HG03378 (cell line): Measurements from ENCODE around the gene MAF.

ENCODE experiments used
- ATAC-seq: cut with Tn5 transposase; IDR thresholded peaks from one replicate; pipeline ENCODE4 v1.9.1; 2021; ENCODE audit warnings: mild to moderate bottlenecking, moderate library complexity; ENCODE audit not compliant: unreplicated experiment

The MAF gene

DNA sequence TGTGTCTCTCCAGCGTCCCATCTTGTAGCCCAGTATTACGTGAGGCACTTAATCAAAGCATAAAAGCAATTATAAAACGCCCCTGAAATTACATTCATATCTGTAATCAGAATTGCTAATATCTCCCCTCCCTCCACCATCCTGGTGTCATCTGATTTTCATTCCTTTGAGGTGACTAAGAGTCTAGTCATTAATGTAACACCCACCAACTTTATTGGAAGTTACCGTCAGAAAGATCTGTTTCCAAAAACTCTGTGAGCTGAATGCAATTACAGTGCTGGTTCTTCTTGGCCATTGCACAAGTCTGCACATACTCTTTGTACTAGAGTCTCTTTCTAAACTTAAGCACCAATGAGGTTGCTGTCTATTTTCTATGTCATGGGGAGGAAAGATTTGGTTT lies 12.5 kb upstream of the MAF start:
- ATAC-seq: no peak

DNA sequence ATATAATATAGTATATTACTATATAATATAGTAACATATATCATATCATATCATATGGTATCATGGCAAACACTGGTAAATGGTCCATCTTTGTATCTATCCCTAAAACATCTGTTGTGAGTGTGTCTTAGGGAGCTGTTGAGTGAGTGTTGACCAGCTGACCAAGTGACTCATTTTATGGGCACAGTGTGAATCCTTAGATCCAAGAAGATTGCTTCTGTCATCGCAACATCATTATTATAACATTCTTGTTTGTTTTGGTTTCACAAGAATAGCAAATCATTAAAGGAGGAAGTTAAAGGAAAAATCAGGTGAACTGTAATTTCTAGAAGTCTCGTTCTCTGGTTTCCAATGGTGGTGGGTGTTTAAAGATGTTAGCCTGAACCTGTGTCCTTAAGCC lies 11.7 kb upstream of the MAF start:
- no peak for ATAC-seq

DNA sequence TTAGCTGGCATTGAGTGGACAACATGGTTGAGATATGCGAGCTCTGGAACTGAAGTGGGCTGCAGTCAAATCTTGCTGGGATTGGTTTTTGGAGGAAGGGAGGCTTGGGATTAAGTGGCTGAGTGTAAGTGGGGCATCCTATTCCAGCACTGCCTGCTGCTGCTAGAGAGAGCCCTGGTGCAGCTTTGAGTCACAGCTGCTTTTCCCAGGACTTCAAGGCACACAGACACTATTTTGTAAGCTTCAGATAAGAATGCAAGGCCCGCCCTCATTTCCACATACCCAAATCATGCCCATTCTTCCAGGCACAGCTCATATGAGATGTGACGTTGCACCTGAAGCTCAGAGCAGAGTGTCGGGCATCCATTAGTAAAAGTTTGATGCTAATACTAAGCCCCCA lies 10.2 kb upstream of the MAF start:
- ATAC-seq: no peak

DNA sequence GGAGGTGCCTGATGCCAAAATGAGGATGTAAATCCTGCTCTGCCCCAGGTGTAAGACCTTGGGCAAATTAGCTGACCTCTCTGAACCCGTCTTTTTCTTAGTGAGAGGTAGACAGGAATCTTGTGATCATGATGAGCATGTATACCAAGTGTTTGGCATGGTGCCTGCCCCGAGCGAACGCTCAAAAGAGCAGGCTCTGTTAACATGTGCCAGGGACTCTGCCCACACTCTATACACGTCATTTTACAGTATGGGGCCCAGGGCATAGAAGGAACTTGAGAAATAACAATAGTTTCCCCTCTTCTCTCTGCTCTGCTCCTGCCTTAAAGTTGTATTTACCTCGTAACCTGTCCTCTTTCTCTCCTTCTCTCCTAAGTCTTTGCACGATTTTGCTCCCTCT lies 9.3 kb upstream of the MAF start:
- no peak for ATAC-seq

DNA sequence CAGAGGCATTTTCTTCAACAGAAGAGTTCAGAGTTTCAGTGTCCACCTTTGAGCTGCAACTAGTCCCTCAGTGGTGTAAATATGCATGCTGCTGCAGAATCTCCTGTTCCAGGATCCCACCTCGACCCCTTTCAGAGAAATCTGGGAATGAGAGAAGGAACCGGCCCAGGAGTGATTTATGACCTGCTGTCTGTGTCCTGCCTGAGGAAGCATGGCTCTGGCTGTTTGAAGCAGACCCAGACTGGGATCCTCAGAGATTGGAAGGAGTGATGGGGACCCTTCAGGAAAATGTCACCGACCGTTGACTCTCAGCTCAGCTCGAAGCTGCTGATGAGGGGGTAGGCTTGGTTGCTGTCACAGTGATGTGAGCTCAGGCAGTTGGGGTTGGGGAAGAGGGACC lies 8.4 kb upstream of the MAF start:
- no peak for ATAC-seq

DNA sequence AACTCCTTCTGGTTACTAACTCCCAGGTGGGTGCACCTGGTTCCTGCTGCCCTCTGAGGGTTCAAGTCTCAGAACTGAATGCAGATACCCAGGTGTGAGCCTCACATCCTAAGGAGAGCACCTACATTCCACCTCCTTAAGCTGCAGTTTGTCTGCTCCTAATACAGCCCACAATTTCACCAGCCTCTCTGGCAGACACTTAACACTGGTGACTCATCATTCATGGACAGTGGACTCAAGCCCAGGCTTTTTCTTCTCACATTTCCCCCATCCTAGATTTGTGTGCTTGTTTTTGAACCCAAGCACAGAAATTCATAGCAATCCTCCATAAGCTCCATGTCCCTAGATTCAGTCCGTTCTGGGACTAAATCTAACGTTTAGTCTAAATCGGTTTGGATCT lies 7.0 kb upstream of the MAF start:
- no peak for ATAC-seq

DNA sequence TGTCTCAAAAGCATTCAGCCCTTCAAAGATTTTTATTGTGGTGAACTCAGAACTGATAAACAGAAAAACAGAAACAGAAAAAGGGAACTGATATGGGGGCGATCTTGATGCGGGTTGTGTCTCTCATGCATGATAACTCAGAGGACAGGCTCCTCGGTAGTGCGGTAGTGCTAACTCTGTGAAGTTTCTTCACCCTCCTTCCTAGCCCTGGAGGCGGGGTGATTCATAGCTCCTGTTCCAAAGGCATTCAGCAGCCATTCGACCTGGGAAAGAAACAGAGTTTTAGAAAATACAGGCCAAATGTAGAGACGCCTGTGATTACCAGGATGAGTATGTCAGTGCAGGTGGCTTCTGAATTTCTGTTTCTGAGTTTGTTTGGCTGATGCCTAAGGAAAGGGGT lies 5.5 kb upstream of the MAF start:
- ATAC-seq: no peak

DNA sequence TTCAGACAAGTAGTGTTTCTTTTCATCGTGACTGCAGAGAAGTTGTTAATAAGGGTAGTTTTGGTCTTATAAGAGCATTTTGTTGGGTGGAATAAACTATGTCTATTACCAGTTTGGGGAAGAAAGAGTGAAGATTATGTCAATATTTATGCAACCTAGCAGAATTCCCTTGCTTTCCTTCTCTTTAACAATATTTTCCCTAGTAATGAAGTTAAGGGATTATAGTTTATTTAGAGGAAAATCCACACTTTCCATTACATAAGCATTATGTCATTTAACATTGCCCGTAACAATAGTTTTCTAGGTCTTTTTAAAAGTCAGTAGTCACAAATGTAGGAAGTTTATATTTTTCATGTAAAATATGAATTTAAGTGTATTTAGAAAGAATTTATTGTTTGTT lies 2.5 kb upstream of the MAF start:
- no peak for ATAC-seq

DNA sequence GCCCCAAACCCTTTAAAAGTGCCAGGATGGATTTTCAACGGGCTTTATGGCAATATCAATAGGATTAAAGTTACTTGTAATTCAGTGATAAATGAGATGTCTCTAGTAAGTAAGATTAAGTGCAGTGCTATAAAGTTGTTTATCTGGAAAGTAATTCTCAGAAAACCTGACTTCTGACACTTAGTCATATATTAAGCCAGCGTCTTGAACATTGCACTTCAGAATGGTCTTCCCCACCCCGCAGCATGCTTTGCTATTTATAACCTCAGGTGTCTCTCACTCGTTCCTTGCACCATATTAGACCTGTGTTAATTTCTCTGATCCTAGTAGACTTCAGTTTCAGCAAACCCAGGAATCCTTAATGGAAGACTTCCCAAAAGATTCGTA lies 2.1 kb upstream of the MAF start:
- ATAC-seq: no peak

DNA sequence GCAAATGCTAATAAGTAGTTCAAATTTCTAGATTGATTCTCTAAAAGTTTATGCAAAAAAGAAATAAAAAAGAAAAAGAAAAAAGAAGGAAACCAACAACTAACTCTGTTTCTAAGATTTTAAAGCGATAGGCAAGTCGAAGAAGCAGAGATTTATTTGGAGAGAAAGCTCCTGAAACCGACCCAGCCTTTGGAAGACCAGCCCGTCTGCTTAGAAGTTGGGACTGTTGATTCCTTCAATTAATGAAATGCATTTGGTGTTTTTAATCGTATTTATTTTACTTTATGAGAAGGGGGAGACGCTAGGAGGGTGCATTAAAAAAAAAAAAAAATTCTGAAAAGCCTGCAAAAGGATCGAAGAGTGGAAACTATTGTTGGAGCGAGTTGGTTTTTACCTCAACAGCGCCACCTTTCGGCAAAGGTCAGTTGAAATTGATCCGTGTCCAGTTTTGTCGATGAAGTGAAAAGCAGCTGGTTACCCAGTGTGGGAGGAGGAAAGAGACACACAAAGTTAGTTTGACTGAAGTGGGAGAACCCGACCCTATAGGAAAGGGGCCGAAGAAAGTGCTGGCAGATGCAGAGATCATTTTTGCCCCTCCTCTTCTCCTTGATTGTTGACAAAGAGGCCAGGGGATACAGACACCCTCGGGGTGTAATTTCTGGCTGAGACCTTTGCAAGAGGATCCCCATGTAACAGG lies 1.5 kb upstream of the MAF start:
- no peak for ATAC-seq

DNA sequence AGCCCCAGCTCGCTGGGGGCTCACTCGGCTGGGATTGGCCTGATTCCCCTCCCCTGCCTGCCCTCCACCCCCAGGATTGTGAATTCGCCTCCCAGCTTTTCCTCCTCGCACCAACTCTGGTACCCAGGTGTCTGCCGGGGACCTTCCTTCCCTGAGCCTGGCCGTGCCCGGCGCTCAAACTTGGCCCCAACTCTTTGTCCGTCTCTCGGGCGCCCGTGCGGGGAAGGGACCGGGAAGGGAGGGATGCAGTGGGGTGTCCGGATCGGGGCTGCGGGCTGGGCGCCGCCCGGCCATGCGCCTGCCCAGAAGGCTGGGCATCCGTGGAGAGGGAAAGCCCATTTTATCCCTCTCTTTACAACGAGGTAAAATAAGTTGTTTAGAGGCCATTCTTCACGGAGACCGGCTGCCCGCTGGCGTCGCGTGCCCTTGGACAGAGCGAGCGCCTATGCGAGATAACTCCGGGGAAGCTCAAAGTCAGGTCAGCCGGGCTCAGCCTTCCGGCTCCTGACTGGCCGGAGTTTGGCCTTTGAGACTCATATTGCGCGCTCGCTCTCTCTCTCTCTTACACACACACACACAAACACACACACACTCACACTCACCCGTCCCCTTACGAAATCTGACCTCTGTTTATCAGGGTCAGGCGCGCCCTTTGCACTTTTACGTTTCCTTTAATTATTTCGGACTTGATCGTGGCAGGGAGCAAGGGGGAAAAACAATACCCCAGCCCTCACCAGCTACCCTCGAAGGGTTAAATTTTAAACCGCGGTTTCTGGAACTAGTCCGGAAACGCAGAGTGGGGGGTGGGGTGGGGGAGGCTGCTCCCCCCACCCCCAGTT lies 774 bp upstream of the MAF start:
- no peak for ATAC-seq

DNA sequence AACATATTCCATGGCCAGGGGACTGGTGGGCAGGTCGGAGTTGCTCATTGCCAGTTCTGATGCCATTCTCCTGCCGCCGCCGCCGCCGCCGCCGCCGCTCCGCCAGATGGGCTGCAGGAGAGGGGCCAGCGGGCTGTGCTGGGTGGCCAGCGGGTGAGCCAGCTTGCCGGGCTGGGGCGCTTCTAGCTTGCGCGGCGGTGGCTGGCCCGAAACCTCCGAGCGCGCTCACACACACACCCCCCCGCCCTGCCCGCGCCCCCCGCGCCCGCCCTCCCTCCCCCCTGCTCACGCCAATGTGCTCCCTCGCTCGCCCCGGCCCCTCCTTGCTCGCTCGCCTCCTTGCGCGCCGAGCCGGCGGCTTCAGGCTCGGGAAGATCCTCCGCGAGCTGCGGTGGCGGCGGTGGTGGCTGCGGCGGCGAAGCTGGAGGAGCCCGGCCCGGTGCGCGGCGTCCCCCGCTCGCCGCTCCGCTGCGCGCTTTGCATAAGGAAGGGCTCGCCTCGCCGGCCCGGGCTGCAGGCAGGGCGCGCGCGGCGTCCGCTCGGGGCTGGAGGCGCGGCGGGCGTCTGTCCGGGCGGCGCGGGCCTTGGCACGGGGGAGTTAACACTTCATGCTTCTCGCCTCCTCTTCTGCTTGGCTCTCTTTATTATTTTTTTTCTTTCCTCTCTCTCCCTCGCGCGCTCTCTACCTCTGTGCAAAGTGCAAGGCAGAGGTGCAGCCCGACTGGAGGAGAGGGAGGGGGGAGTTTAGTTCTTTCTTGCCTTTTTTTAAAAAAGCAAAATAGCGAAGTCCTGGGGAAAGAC lies 500 bp downstream of the MAF start:
- no peak for ATAC-seq

DNA sequence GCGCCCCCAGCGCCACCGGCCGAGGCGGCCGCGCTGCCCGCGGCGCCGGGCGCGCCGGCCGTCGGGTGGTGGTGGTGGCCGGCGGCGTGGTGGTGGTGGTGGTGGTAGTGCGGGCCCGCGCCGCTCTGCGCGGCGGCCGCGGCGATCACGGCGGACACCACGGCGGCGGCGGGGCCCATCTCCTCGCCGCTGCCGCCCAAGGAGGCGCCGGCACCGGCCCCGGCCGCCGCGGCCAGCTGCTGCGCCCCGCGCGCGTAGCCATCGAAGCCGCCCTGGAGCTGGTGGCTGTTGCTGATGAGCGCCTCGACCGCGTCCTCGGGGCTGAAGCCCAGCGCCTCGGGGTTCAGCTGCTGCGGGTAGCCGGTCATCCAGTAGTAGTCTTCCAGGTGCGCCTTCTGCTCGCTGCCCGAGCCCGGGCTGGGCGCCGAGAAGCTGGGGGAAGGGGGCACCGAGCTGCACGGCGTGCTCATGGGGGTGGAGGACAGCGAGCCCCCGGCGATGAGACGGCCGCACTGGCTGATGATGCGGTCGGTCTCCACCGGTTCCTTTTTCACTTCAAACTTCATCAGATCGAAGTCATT lies 1.2 kb downstream of the MAF start:
- no peak for ATAC-seq

DNA sequence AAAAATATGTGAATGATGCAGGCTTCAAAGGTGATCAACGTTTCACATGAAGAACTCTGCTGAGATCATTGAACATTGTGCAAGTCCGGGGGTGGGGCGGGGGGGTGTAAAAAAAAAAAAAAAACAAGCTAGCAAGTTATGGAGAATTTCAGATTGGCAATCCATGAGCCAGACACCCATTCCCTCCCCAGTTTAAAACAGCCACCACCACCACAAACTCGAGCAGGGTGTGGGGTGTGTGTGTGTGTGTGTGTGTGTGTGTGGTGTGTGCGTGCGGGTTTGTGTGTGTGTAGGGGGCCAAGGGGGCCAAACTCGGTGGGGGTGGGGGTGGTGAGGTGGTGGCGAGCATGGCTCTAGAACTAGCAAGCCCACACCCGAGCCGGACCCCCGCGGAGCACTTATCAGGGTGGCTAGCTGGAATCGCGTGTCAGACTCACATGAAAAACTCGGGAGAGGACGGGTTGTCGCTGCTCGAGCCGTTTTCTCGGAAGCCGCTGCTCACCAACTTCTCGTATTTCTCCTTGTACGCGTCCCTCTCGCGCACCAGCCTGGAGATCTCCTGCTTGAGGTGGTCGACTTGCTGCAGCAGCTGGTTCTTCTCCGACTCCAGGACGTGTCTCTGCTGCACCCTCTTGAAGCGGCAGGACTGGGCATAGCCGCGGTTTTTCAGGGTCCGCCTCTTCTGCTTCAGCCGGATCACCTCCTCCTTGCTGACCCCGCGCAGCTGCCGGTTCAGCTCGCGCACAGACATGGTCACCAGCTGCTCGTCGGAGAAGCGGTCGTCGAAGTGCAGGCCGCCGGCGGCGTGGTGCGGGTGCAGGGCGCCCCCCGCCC lies 2.0 kb downstream of the MAF start:
- ATAC-seq: no peak

DNA sequence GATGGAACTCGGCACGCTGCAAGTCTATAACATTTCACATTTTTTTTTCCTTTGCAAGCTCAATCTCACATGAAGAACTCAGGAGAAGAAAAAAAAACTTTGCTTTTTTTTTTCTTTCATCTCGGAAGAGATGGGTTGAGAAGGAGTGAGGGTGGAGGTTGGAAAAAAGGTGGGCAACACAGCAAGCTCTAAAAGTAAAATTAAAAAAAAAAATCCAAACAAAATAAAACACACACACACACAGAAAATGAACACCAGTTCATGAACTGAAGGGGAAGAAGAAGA lies 2.5 kb downstream of the MAF start:
- no peak for ATAC-seq

DNA sequence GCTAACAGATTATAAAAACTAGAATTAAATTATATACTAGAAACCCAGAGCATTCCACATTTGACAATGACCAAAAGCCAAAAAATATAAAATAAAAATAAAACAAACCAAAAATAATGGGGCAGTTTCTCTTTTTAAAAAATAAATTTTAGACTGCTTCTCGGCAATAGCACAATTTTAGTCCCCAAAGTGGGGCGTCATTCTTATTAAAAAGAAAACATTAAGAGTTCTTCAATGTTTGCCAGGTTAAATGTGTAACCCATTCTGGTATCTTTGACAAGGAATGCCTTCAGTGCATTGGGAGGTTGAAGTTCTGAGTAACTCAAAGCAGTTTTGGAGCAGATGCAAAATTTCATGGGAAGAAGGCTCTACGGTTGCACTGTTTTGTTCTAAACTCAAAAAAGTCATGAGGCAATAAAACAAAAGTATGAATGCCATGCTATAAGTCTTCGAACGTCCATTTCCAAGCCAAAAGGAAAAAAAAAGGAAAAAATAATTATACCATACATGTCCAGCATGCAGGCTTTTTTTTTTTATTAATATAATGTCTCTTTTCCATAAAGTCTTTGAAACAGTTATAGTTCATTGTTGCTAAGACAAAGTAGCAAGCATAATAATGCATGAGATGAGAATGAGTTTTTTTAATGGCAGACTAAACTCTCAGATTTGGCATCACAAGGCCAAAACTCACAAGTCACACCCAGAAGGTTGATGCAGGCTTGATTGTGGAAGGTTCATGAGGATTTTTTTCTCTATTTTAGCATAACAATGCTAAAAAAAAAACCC lies 3.1 kb downstream of the MAF start:
- ATAC-seq: no peak

DNA sequence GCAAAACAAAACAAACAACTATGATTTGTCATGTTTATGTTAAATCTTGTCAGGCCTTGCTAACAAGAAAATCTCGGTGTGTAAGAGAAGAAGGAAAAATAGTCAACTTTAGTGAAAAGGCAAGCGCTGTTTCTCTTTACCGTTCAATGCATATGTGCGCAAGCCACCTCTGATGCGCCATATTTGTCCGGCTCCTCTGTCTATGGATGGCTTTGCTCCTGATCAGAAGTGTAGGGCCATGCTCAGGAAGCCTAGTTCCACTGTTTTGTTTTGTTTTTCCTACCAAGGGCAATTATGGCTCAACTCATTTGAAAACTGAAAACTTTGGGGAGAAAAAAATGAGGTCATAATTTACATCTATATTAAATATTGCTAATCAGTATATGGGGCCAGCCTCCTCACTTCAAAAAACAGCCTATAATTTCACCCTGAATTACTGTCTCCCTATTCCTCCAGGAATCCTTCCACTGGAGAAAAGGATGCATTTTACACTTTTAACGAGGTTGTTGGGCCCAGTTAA lies 4.5 kb downstream of the MAF start:
- no peak for ATAC-seq

DNA sequence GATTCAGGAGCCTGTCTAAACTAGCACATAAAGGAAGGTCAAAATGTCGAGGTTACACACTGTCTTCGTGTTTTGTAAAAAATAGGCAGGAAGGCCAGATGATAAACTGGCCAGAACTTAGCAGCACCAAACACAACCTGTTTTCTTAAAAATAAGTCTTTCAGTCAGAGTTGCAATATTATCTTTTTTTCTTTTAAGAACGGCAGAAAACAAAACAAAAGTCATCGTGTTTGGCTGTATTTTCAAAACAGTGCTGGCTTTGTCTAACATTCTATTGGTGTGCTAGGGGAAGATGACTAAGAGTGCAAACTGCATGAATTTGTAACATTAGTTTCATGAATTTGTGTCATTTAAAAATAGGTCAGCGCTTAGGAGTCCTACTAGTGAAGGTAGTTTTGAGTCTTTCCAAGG lies 5.3 kb downstream of the MAF start:
- ATAC-seq: no peak

DNA sequence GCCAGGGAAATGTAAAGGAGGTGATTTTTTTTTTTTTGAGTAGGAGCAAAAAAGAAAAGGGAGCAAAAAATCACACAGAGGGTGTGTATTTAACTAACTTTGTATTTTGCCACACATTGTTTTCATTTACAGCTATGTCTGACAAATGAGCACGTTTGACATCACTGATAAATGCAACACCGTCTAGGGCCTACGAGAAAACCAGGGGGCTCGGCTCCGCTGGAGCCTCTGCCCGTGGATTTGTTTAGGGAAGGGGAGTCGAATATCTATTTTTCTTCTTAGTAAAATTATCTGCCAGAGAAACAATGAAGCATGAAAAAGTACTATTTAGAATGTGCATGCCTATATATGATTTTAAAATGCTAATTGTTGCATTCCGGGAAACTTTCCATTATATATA lies 6.8 kb downstream of the MAF start:
- ATAC-seq: no peak

DNA sequence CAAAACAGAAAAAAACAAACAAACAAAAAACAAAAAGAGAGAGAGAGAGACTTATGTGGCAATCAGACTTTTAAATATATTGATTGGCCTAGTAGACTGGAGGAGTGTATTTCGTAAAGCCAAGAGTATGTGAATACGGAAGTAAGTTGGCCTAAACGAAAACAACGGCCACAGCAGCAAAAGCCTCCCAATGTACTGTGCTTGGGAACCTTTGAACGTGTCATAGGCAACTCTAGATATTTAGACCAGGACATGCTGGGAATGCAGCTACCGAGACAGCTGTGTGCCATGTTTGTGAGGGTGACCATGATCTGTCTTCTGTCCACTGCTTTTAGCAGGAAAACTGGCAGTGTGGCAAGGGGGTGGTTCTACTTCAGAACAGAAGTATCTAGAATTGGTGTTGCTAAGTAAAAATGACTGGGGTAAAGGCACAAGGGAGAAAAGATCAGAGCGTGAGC lies 7.4 kb downstream of the MAF start:
- ATAC-seq: no peak
